SIG-M5 treated with dmso at 0.1 percent for 504 hours (cell line): ENCODE data around the gene OR2J3.
"Not testable (repeated sequence)": the region's sequence is repeated elsewhere in the genome, so short reads cannot be mapped to it uniquely, and the experiment has no call there.

ENCODE experiments used
- DNase-seq: peaks from one replicate; lab custom pipeline; 2025; ENCODE audit not compliant: unreplicated experiment; lab: John Stamatoyannopoulos, UW

The OR2J3 gene

DNA sequence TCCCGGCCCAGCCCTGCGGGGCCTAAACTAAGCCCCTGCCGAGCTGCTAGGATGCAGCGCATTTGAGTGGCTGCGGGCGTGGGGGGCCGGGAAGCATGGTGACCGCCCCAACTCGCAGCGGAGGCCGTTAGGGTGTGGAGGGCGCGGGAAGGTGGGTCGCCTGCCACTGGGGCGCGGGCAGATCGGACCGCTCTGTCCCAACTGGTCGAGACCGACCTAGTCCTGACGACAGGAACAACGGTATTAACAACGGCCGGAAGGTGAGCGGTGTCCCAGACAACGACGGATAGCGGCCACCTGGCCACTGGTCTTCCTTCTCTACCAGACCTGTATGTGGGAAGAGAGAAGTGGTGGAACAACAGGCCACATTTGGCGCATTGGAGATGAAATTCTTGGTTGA is 52.1 kb downstream of the OR2J3 start:
- DNase-seq = not testable (repeated sequence)
